Heart left ventricle (tissue), 16 donors: ENCODE data around the gene MEOX2. TPM values are rescaled to one million over a fixed set of nuclear protein-coding genes. Genes with fewer than 3 reads are reported as not detected.

Experiments
- ATAC-seq, 4 donors: fragments of 200-7000 bp; cut with Tn5 transposase; one replicate each; pipeline ENCODE4 v1.9.1; 2020 to 2022; ENCODE audit warnings: moderate library complexity in 4 of 4, mild to moderate bottlenecking in 3 of 4, moderate number of reproducible peaks in 1 of 4
- DNase-seq, 5 donors: peaks; one replicate each; pipeline ENCODE4 v3.0.0-alpha.2; 2020
- H3K27ac ChIP-seq, 12 donors: fragments of 200-600 bp; sonication (generic) in 4 of 12; one replicate each; pipeline versions ENCODE4 v1.5.0 to v1.8.0; 2016 to 2022; ENCODE audit warnings: mild to moderate bottlenecking in 2 of 12
- H3K27me3 ChIP-seq, 9 donors: fragments of 200-600 bp; sonication (generic) in 2 of 9; one replicate each; pipeline versions ENCODE4 v1.5.1 to v1.8.0; 2016 to 2022; ENCODE audit warnings: mild to moderate bottlenecking in 3 of 9
- H3K36me3 ChIP-seq, 9 donors: fragments of 200-600 bp; sonication (generic) in 2 of 9; one replicate each; pipeline versions ENCODE4 v1.5.0 to v1.8.0; 2018 to 2022; ENCODE audit warnings: mild to moderate bottlenecking in 2 of 9
- H3K4me1 ChIP-seq, 12 donors: fragments of 200-600 bp; sonication (generic) in 4 of 12; one replicate each; pipeline versions ENCODE4 v1.5.0 to v1.8.0; 2016 to 2022; ENCODE audit warnings: mild to moderate bottlenecking in 3 of 12
- H3K4me3 ChIP-seq, 12 donors: fragments of 200-600 bp; sonication (generic) in 4 of 12; one replicate each; pipeline versions ENCODE4 v1.5.0 to v1.8.0; 2017 to 2022; ENCODE audit warnings: mild to moderate bottlenecking in 9 of 12, moderate library complexity in 4 of 12
- H3K9me3 ChIP-seq, 12 donors: fragments of 200-600 bp; sonication (generic) in 4 of 12; one replicate each; pipeline versions ENCODE4 v1.5.0 to v1.8.0; 2016 to 2022; ENCODE audit warnings: mild to moderate bottlenecking in 1 of 12
- CTCF ChIP-seq, 12 donors: fragments of 200-600 bp; sonication (generic) in 4 of 12; IDR thresholded peaks; one replicate each; pipeline versions ENCODE4 v1.5.0 to v1.8.0; 2018 to 2022; ENCODE audit warnings: antibody characterized with exemption in 12 of 12, mild to moderate bottlenecking in 5 of 12
- POLR2A ChIP-seq, 2 donors: fragments of 450-650 bp; IDR thresholded peaks; one replicate each; pipeline ENCODE4 v1.6.1; 2017; ENCODE audit warnings: antibody characterized with exemption in 2 of 2, mild to moderate bottlenecking in 2 of 2, moderate library complexity in 2 of 2
- WGBS, 4 donors: extraction: QIAGEN DNeasy Blood & Tissue Kit in 2 of 4; methylation state at CpG; one replicate each; pipeline versions ENCODE4 v1.1.5 to v1.1.7; 2013 to 2018; 5-methylcytosine and 5-hydroxymethylcytosine counted together
- intact Hi-C, 10 donors: fragments of 100-400 bp; cut with DNase I; formaldehyde crosslinking; loops; one replicate each; pipeline versions ENCODE4 v1.11.1 to v1.14.2; 2022
- polyA plus RNA-seq, 2 donors: library from polyadenylated mRNA; stranded (reverse); fragments of 200-250 nt; gene quantifications; one replicate each; pipeline ENCODE4 v1.2.3, GENCODE V29; 2013
- total RNA-seq, 9 donors: library from RNA; depleted of rRNA in 2 of 9; stranded (reverse); fragments of >200 nt in 2 of 9; fragmentation: NEBNext Ultra II Directional in 3 of 9; extraction: Animal tissue kit (Norgen Biotek cat#: 25700) in 3 of 9; gene quantifications; one replicate each; pipeline versions ENCODE4 v1.1.0 to v1.2.4, GENCODE V29; 2016 to 2023
- donor health status: ischemic (EF 13 %, LVEDD 7.1; RV severe dilation, severe dysfunction).
- donor health status: healthy with polysubstance abuse.
- donor health status: DM: no; HTN: yes; CAD: no.
- donor health status: DM: no; HTN: no; CAD: no.
- donor health status: ischemic (EF 25% LVEDD 6.9; RV normal size, moderate dysfunction).
- donor health status: ischemic (EF 25% LVEDD 5.7; RV mildly dilated, moderate dysfunction).
- donor health status: healthy.
- donor health status: DM: yes; HTN: yes; CAD: no.
- donor health status: ischemic (EF 35%, LVEDD 5.7; RV mildly dilated, moderate dysfunction).
- donor health status: nonischemic (EF 11% LVEDD 7.7; RV severe dilation, severe dysfunction).
- donor health status: DM: yes; HTN: yes; CAD: no.
- donor health status: PGD.
- donor health status: ischemic (EF 29% LVEDD 5.4; RV normal size, mild dysfunction).
- donor health status: nonischemic (EF 23%, LVEDD 6.1; RV moderate dilation, normal function).

The MEOX2 gene
- total and polyA plus RNA-seq, 11 donors = 5.0 to 17.1 (median 10.5) TPM

GRCh38 chr7:15566476-15566875 lies 120.0 kb downstream of the MEOX2 start:
- intact Hi-C loops = loop anchor here in 2 of 10 donors (10.0 kb wide), 2 partner anchors 118 to 498 kb away; partner anchors contain the start of gene MEOX2 (in 1 of the 2)
- Histone ChIP-seq H3K27ac (no peak overlapping the region), H3K27me3 (no peaks in the 10 kb centered on the region), H3K36me3 (no peaks in the 10 kb centered on the region), H3K4me3 (no peak overlapping the region), H3K4me1 (peaks cover 0 to 3% (median 0%) of the 10 kb centered on the region in 12 donors), H3K9me3 (peaks cover 0 to 8% (median 0%) of the 10 kb centered on the region in 12 donors)
- TF ChIP-seq POLR2A (IDR thresholded peaks at IDR 0.05) = no peak
- no peak for TF ChIP-seq CTCF (IDR thresholded peaks at IDR 0.05)
- WGBS, 4 donors = 86 to 92% (median 88%) methylated on average over 5 of the region's 5 CpGs
- DNase-seq = no peak
- ATAC-seq = no peak

- 45 to 60% (median 53%) methylated on average over 5 of the region's 5 CpGs for WGBS, 4 donors
These were observed 124.6 kb downstream of the MEOX2 start, which contains the start of gene AGMO for GRCh38 chr7:15561835-15562234. TSS of gene AGMO (minus strand) at chr7:15562015.

More at GRCh38 chr7:15561835-15562234, 124.6 kb downstream of the MEOX2 start, which contains the start of gene AGMO:
- Histone ChIP-seq H3K9me3 (peaks cover 0 to 8% (median 0%) of the 10 kb centered on the region in 12 donors), H3K36me3 (no peaks in the 10 kb centered on the region), H3K4me3 (peak within 1 kb of the TSS in 10 of 12 donors; percentile 3 to 51 (median 40)), H3K27ac (peak within 1 kb of the TSS; percentile 51 to 80 (median 70)), H3K4me1 (peaks cover 0 to 35% (median 1%) of the 10 kb centered on the region in 12 donors), H3K27me3 (no peaks in the 10 kb centered on the region)
- intact Hi-C loops = loop anchor here in 3 of 10 donors (2.0 to 10.0 kb wide), 5 partner anchors 123 to 505 kb away; partner anchors contain the start of gene MEOX2 (in 3 of the 3)
- DNase-seq = peak; percentile 69 to 79 (median 75)
- ATAC-seq = peak; percentile 61 to 87 (median 84)
- peak in 6 of 12 donors; percentile 7 to 39 (median 16) for TF ChIP-seq CTCF (IDR thresholded peaks at IDR 0.05)
- no peak for TF ChIP-seq POLR2A (IDR thresholded peaks at IDR 0.05)

Other genes starting within 250 kb of the MEOX2 start
- under 1 TPM in 8 of 9 donors, not detected in 1; 0.21 to 0.66 (median 0.40) TPM for gene AGMO, start 124.7 kb downstream of the MEOX2 start, total RNA-seq
- gene AGMO, start 124.7 kb downstream of the MEOX2 start, polyA plus RNA-seq = under 1 TPM; 0.12 to 0.72 TPM